ENCODE measurements around the gene KLK8. TPM values are rescaled to one million over a fixed set of nuclear protein-coding genes. Genes with fewer than 3 reads are reported as not detected.

Gene KLK8
- total RNA-seq, 1 donor from 2014 or later = not detected

GRCh38 chr19:50983625-50984292, 17.6 kb downstream of the KLK8 start, which contains the start of gene KLK7:
Gene KLK7 (minus strand): TSS chr19:50983917. CDS start chr19:50982399, 1,518 bp downstream.
- intact Hi-C loops (cut with micrococcal nuclease) = no loop called here
- H3K36me3 ChIP-seq = no peaks in the 10 kb centered on the region
- no peak for DNase-seq
- no peak within 1 kb of the TSS for H3K4me3 ChIP-seq
- TF ChIP-seq CTCF (IDR thresholded peaks at IDR 0.05; ENCODE audit: borderline replicate concordance) = no peak
- no peaks in the 10 kb centered on the region for H3K4me1 ChIP-seq
- H3K27ac ChIP-seq (replicated peaks) = no peak within 1 kb of the TSS
- peaks cover 79% of the 10 kb centered on the region for H3K27me3 ChIP-seq (ENCODE audit: low read depth)
- no peaks in the 10 kb centered on the region for H3K9me3 ChIP-seq (replicated peaks)

DNA sequence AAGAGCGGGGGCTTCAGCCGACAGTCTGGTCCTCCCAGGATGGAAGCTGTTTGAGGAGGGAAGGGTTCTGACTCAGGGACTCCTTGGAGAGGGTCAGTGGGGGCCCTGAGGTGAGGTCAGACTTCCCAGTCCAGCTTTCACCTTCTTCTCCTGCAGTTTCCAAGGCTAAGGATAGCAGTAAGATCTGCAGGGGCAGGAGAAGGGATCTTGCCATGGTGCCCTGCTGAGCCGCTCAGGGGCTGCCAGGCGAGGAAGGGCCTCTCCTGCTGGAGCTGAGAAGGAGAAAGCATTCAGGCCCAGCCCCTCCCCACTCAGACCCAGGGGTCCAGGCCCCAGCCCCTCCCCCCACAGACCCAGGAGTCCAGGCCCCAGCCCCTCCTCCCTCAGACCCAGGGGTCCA, 19.2 kb downstream of the KLK8 start:
- no peak for TF ChIP-seq CTCF (IDR thresholded peaks at IDR 0.05; ENCODE audit: borderline replicate concordance)
- H3K4me3 ChIP-seq = no peak overlapping the region
- H3K9me3 ChIP-seq (replicated peaks) = no peaks in the 10 kb centered on the region
- no peak for DNase-seq
- no peaks in the 10 kb centered on the region for H3K4me1 ChIP-seq
- H3K27ac ChIP-seq (replicated peaks) = no peak overlapping the region
- peaks cover 79% of the 10 kb centered on the region for H3K27me3 ChIP-seq (ENCODE audit: low read depth)
- intact Hi-C loops (cut with micrococcal nuclease) = no loop called here
- no peaks in the 10 kb centered on the region for H3K36me3 ChIP-seq

- Histone ChIP-seq H3K4me3 (no peak overlapping the region), H3K4me1 (no peaks in the 10 kb centered on the region), H3K36me3 (no peaks in the 10 kb centered on the region), H3K27ac (replicated peaks) (no peak overlapping the region), H3K27me3 (ENCODE audit: low read depth) (peaks cover 79% of the 10 kb centered on the region), H3K9me3 (replicated peaks) (no peaks in the 10 kb centered on the region)
- intact Hi-C loops (cut with micrococcal nuclease) = no loop called here
- TF ChIP-seq CTCF (IDR thresholded peaks at IDR 0.05; ENCODE audit: borderline replicate concordance) = no peak
- DNase-seq = no peak
These were observed 19.7 kb downstream of the KLK8 start for GRCh38 chr19:50981587-50982146.

DNA sequence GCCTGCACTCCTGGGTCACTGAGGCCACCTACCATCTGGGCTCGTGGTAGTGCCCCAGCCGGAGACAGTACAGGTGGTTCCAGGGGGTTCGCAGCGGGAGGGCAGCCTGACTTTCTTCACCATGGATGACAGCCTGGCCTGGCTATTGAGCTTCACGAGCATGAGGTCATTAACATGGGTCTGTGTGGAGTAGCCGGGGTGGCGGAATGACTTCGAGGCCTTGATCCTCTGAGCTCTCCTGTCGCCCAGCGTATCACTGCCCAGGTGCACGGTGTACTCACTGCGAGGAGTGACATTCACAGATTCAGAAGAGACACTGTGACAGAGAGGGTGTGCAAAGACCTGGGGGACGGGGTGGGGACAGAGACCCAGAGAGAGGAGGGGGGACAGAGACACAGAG, 21.2 kb downstream of the KLK8 start:
- TF ChIP-seq CTCF (IDR thresholded peaks at IDR 0.05; ENCODE audit: borderline replicate concordance) = no peak
- H3K27ac ChIP-seq (replicated peaks) = no peak overlapping the region
- H3K27me3 ChIP-seq (ENCODE audit: low read depth) = peaks cover 78% of the 10 kb centered on the region
- no peaks in the 10 kb centered on the region for H3K36me3 ChIP-seq
- no peak overlapping the region for H3K4me3 ChIP-seq
- H3K9me3 ChIP-seq (replicated peaks) = no peaks in the 10 kb centered on the region
- intact Hi-C loops (cut with micrococcal nuclease) = no loop called here
- no peak for DNase-seq
- no peaks in the 10 kb centered on the region for H3K4me1 ChIP-seq

DNA sequence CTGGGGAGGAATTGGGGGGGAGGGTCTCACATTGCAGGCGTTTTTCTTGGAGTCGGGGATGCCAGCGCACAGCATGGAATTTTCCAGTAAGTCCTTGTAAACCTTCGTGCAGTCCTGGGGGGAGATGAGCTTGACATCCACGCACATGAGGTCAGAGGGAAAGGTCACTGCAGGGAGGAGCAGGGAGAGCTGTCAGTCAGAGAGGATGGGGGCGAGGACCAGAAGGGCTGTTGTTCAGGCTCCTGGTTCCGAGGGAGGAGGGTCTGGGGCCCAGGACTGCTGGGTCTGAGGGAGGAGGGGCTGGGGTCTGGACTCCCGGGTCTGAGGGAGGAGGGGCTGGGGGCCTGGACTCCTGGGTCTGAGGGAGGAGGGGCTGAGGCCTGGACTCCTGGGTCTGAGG, 21.6 kb downstream of the KLK8 start:
- Histone ChIP-seq H3K4me1 (no peaks in the 10 kb centered on the region), H3K36me3 (no peaks in the 10 kb centered on the region), H3K9me3 (replicated peaks) (no peaks in the 10 kb centered on the region), H3K27ac (replicated peaks) (no peak overlapping the region), H3K4me3 (no peak overlapping the region), H3K27me3 (ENCODE audit: low read depth) (peaks cover 75% of the 10 kb centered on the region)
- intact Hi-C loops (cut with micrococcal nuclease) = no loop called here
- no peak for DNase-seq
- TF ChIP-seq CTCF (IDR thresholded peaks at IDR 0.05; ENCODE audit: borderline replicate concordance) = no peak
